ENCODE measurements around the gene PALS1.
"Not testable (repeated sequence)": the region's sequence is repeated elsewhere in the genome, so short reads cannot be mapped to it uniquely, and the experiment has no call there.

Gene PALS1

GRCh38 chr14:67260965-67261364 lies 19.7 kb downstream of the PALS1 start:
- DNase-seq: no peak

GRCh38 chr14:67263499-67264149 lies 22.4 kb downstream of the PALS1 start:
- no peak for DNase-seq

GRCh38 chr14:67265131-67265530 lies 23.9 kb downstream of the PALS1 start:
- no peak for DNase-seq

DNA sequence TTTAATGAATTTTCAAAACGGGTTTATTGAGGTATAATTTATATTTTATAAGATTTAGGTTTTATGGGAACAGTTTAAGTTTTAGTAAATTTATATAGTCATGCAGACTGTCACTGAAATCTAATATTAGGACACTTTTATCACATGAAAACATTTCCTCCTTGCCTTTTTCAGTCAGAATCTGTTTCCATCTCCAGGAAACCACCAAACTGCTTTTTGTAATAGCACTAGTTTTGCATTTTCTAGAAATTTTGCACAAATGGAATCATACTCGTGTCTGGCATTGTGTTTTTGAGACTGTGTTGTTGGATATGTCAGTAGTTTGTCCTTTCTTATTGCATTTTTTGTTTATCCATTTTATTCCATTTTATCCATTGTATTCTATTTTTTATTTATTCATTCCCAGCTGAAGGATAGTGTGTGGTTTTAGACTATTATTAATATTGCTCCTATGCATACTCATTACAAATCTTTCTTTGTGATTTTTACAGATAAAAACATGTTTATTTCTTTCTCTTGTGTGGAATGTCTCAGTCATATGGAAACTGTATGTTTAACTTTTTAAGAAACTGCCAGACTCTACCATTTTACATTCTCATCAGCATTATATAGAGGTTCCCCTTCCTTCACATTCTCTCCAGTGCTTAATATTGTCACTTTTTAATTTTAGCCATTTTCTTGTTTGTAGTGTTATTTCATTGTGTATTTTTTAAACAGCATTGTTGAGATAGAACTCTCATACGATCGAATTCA lies 26.5 kb downstream of the PALS1 start:
- no peak for DNase-seq

GRCh38 chr14:67268426-67269150 lies 27.4 kb downstream of the PALS1 start:
- no peak for DNase-seq

GRCh38 chr14:67269298-67270060 lies 28.2 kb downstream of the PALS1 start:
- DNase-seq: no peak

DNA sequence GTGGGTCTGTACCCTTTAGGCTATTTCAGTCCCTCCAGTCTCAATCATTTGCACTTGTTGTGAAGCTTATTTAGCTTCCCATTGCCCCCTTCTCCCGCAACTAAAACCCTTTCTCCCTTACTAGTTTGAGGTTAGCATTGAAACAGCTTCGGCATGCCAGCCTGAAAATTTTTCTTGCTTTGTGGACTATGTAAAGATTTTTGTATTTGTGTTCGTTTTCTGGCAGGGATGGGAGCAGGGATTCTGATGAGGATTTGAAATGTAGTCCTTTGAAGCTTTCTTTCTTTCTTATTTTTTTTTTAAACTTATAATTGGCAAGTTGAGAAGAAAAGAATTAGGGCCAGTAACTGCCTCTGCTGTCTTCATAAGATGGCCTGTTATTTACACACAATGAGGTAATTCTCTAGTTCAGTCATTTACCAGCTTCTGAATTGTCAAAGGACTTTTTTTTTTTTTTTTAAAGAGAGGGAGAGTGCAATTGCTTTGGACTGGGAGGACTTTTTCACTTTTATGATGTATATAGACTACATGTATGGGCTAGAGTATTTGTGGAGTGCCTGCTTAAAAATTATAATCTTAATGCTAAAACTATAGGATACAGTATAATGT lies 29.0 kb downstream of the PALS1 start:
- DNase-seq: no peak

GRCh38 chr14:67270933-67271332 lies 29.7 kb downstream of the PALS1 start:
- no peak for DNase-seq

GRCh38 chr14:67273281-67273680 lies 32.0 kb downstream of the PALS1 start:
- not testable (repeated sequence) for DNase-seq

GRCh38 chr14:67276131-67276530 lies 34.9 kb downstream of the PALS1 start:
- no peak for DNase-seq

DNA sequence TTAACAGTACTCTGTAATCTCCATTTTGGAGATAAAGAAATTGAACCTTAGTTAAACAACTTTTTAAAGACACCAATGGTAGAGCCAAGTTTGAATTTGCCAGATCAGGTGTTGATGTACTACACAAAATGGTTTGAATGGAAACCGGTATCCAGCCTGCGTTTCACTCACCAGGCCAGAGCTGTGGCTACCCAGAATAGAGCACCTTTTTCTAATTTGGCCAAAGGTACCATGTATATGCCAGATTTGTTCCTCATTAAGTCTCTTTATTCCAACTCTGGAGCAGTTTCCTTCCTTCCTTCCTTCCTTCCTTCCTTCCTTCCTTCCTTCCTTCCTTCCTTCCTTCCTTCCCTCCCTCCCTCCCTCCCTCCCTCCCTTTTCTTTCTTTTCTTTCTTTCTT lies 39.3 kb downstream of the PALS1 start:
- DNase-seq: no peak

- peak in 1 of 2 donors; percentile 58 for DNase-seq
Measured at GRCh38 chr14:67285876-67286452, 44.7 kb downstream of the PALS1 start.

All from inflammatory macrophage (primary cell).